SK-N-SH treated with all-trans-retinoic acid at 6 μM for 48 hours (cell line): ENCODE measurements around the gene KCNK4.

Source experiments
- ATAC-seq: fragments of 200-7000 bp; cut with Tn5 transposase; 3 replicates; pipeline ENCODE4 v1.9.1; 2020; ENCODE audit warnings: mild to moderate bottlenecking, moderate library complexity
- BACH2 ChIP-seq: fragments of 250-450 bp; sonication (Bioruptor Pico); IDR thresholded peaks from 2 replicates; pipeline ENCODE4 v1.9.0; 2021; ENCODE audit warnings: mild to moderate bottlenecking, borderline replicate concordance
- CSDC2 ChIP-seq: fragments of 250-450 bp; sonication (Bioruptor Pico); IDR thresholded peaks from 2 replicates; pipeline ENCODE4 v1.5.0; 2020; ENCODE audit warnings: mild to moderate bottlenecking, moderate library complexity
- GLIS3 ChIP-seq: fragments of 250-450 bp; sonication (Bioruptor Pico); IDR thresholded peaks from 2 replicates; pipeline ENCODE4 v1.5.0; 2020; ENCODE audit warnings: mild to moderate bottlenecking, moderate library complexity
- PPARA ChIP-seq: fragments of 250-450 bp; sonication (Bioruptor Pico); IDR thresholded peaks from 2 replicates; pipeline ENCODE4 v1.5.0; 2020; ENCODE audit warnings: mild to moderate bottlenecking, borderline replicate concordance
- SNAI2 ChIP-seq: fragments of 250-450 bp; sonication (Bioruptor Pico); IDR thresholded peaks from 2 replicates; pipeline ENCODE4 v1.5.0; 2020; ENCODE audit warnings: mild to moderate bottlenecking, moderate library complexity
- TCF4 ChIP-seq: fragments of 250-450 bp; sonication (Bioruptor Pico); IDR thresholded peaks from 2 replicates; pipeline ENCODE4 v1.8.0; 2021; ENCODE audit warnings: mild to moderate bottlenecking, moderate library complexity, borderline replicate concordance
- TSHZ2 ChIP-seq: fragments of 250-450 bp; sonication (Bioruptor Pico); IDR thresholded peaks from 2 replicates; pipeline ENCODE4 v1.5.0; 2020; ENCODE audit warnings: mild to moderate bottlenecking, moderate library complexity
- ZC3H10 ChIP-seq: fragments of 250-450 bp; sonication (Bioruptor Pico); IDR thresholded peaks from 2 replicates; pipeline ENCODE4 v1.5.1; 2021; ENCODE audit warnings: mild to moderate bottlenecking, moderate library complexity
- ZFP3 ChIP-seq: fragments of 250-450 bp; sonication (Bioruptor Pico); IDR thresholded peaks from 2 replicates; pipeline ENCODE4 v1.5.0; 2020; ENCODE audit warnings: mild to moderate bottlenecking, moderate library complexity
- ZFP30 ChIP-seq: fragments of 450-650 bp; formaldehyde crosslinking; IDR thresholded peaks from 2 replicates; pipeline ENCODE4 v1.5.0; 2022; ENCODE audit warnings: mild to moderate bottlenecking, moderate library complexity
- ZNF565 ChIP-seq: fragments of 450-650 bp; formaldehyde crosslinking; conservative IDR thresholded peaks from 2 replicates; pipeline ENCODE4 v1.5.0; 2020; ENCODE audit warnings: low read depth, mild to moderate bottlenecking, moderate library complexity
- ZNF70 ChIP-seq: fragments of 450-650 bp; formaldehyde crosslinking; IDR thresholded peaks from 2 replicates; pipeline ENCODE4 v1.5.0; 2020; ENCODE audit warnings: mild to moderate bottlenecking, moderate library complexity
- ZNF8 ChIP-seq: fragments of 450-650 bp; formaldehyde crosslinking; IDR thresholded peaks from 2 replicates; pipeline ENCODE4 v1.5.0; 2020; ENCODE audit warnings: mild to moderate bottlenecking, moderate library complexity
- TF ChIP-seq, protein P1 (sequence below): fragments of 250-450 bp; sonication (Bioruptor Pico); IDR thresholded peaks from 2 replicates; pipeline ENCODE4 v1.8.0; 2021; ENCODE audit warnings: low read depth, mild to moderate bottlenecking, moderate library complexity, borderline replicate concordance
- TF ChIP-seq, protein P2 (sequence below): fragments of 250-450 bp; sonication (Bioruptor Pico); IDR thresholded peaks from 2 replicates; pipeline ENCODE4 v1.8.0; 2020; ENCODE audit warnings: mild to moderate bottlenecking, moderate library complexity, borderline replicate concordance

Gene KCNK4

GRCh38 chr11:64267207-64267945, 23.7 kb upstream of the KCNK4 start (continued):
- no peak for TF ChIP-seq TSHZ2 (CRISPR knock-in tag)
- TF ChIP-seq, all 23 proteins: peak for 0

- ATAC-seq = peak; percentile 7
- TF ChIP-seq ZNF565 (CRISPR knock-in tag) (no peak), PPARA (0 out of 2 replicates have a peak, but pooled peaks have one; percentile 19), ZNF8 (CRISPR knock-in tag) (no peak), GLIS3 (CRISPR knock-in tag) (no peak), CSDC2 (CRISPR knock-in tag) (0 out of 2 replicates have a peak, but pooled peaks have one; percentile 14), TCF4 (CRISPR knock-in tag) (0 out of 2 replicates have a peak, but pooled peaks have one; percentile 40), ZFP3 (CRISPR knock-in tag) (0 out of 2 replicates have a peak, but pooled peaks have one; percentile 29), ZNF70 (CRISPR knock-in tag) (no peak), ZC3H10 (CRISPR knock-in tag) (no peak), TSHZ2 (CRISPR knock-in tag) (no peak)
- TF ChIP-seq, protein P1, sequence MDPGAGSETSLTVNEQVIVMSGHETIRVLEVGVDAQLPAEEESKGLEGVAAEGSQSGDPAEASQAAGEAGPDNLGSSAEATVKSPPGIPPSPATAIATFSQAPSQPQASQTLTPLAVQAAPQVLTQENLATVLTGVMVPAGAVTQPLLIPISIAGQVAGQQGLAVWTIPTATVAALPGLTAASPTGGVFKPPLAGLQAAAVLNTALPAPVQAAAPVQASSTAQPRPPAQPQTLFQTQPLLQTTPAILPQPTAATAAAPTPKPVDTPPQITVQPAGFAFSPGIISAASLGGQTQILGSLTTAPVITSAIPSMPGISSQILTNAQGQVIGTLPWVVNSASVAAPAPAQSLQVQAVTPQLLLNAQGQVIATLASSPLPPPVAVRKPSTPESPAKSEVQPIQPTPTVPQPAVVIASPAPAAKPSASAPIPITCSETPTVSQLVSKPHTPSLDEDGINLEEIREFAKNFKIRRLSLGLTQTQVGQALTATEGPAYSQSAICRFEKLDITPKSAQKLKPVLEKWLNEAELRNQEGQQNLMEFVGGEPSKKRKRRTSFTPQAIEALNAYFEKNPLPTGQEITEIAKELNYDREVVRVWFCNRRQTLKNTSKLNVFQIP (CRISPR knock-in tag) = no peak
- TF ChIP-seq, protein P2, sequence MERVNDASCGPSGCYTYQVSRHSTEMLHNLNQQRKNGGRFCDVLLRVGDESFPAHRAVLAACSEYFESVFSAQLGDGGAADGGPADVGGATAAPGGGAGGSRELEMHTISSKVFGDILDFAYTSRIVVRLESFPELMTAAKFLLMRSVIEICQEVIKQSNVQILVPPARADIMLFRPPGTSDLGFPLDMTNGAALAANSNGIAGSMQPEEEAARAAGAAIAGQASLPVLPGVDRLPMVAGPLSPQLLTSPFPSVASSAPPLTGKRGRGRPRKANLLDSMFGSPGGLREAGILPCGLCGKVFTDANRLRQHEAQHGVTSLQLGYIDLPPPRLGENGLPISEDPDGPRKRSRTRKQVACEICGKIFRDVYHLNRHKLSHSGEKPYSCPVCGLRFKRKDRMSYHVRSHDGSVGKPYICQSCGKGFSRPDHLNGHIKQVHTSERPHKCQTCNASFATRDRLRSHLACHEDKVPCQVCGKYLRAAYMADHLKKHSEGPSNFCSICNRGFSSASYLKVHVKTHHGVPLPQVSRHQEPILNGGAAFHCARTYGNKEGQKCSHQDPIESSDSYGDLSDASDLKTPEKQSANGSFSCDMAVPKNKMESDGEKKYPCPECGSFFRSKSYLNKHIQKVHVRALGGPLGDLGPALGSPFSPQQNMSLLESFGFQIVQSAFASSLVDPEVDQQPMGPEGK (CRISPR knock-in tag) = no peak
Measured at GRCh38 chr11:64268025-64268892, 22.8 kb upstream of the KCNK4 start.

DNA sequence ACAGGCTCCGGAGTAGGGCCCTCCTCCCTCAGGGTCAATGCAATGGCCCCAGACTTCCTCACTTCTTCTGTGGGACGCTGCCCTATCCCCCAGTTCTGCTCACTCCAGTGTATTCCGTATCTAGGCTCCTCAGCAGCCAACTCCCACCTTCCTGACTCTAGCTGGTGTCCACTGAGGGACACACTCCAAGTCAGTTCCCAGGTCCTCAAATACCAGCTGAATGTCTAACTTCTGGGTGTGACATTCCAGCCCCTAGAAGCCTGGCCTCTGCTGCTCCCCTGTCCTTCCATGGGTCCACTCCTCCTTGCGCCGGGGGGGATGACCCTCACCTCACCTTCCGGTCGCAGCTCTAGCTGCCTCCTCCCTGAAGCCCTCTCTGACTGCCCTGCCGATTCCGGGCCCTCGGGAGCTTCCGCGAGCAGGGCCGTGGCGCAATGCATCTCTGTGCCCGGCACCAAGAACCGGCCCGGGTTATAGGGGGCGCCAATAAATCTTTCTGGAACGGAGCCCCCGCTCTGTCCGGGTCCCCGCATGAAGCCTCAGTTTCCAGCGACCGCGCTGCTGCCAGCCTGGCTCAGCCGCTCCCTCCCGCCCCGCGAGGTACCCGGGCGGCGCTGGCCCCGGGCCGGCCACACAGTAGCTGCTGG, 22.1 kb upstream of the KCNK4 start:
- TF ChIP-seq ZNF8 (CRISPR knock-in tag) (no peak), ZFP30 (no peak), ZNF70 (CRISPR knock-in tag) (no peak; the same call in 1 of the 2 replicates), SNAI2 (CRISPR knock-in tag) (no peak), TCF4 (CRISPR knock-in tag) (no peak), ZNF565 (CRISPR knock-in tag) (no peak), BACH2 (no peak)
- TF ChIP-seq, protein P2 (CRISPR knock-in tag) = peak; percentile 60
- peak; percentile 8 for ATAC-seq
